ENCODE measurements around the gene PGM2. TPM values are rescaled to one million over a fixed set of nuclear protein-coding genes. Genes with fewer than 3 reads are reported as not detected.

The PGM2 gene
- total RNA-seq, 4 donors from 2014 or later, result 15.9 to 34.0 (median 26.2) TPM

- no peak for ATAC-seq (ENCODE audit: low FRiP score)
- TF ChIP-seq CTCF (IDR thresholded peaks at IDR 0.05), result no peak
- DNase-seq (ENCODE audit: low spot score), result no peak
Measured at GRCh38 chr4:37908488-37909331, 82.2 kb downstream of the PGM2 start.

- DNase-seq (ENCODE audit: low spot score) (no peak), ATAC-seq (ENCODE audit: low FRiP score) (no peak)
- no peak for TF ChIP-seq CTCF (IDR thresholded peaks at IDR 0.05)
Measured at GRCh38 chr4:37909332-37910090, 83.0 kb downstream of the PGM2 start.

- DNase-seq (ENCODE audit: low spot score), result no peak
- ATAC-seq (ENCODE audit: low FRiP score), result no peak
- TF ChIP-seq CTCF (IDR thresholded peaks at IDR 0.05), result no peak
Measured at GRCh38 chr4:37910091-37910486, 83.6 kb downstream of the PGM2 start.

Other genes starting within 250 kb of the PGM2 start
- 100 to 1,000 TPM in 1 of 4 donors, 10 to 100 TPM in 3; 65.4 to 158 (median 82.5) TPM for gene RELL1, start 140.3 kb upstream of the PGM2 start, total RNA-seq
- gene TBC1D1, start 64.4 kb downstream of the PGM2 start, total RNA-seq, result 100 to 1,000 TPM in 2 of 4 donors, 10 to 100 TPM in 2; 56.4 to 127 (median 94.8) TPM
- gene PTTG2, start 133.7 kb downstream of the PGM2 start, total RNA-seq, result 1 to 10 TPM in 1 of 4 donors, not detected in 3; 3.6 TPM